Breast epithelium (tissue), 4 donors: ENCODE measurements around the gene ZKSCAN4. TPM values are rescaled to one million over a fixed set of nuclear protein-coding genes. Genes with fewer than 3 reads are reported as not detected.
A peak's percentile ranks its signal among the peaks of the same experiment; 100 is the strongest.

Experiments
- DNase-seq, 2 donors: peaks; one replicate each; pipeline ENCODE4 v3.0.0-alpha.2; 2019; ENCODE audit warnings: low spot score in 2 of 2
- H3K27ac ChIP-seq, 2 donors: fragments of 200-600 bp; sonication (generic) in 1 of 2; one replicate each; pipeline ENCODE4 v1.5.1; 2016 to 2019; ENCODE audit warnings: mild to moderate bottlenecking in 1 of 2
- H3K27me3 ChIP-seq, 2 donors: fragments of 200-600 bp; sonication (generic) in 1 of 2; one replicate each; pipeline versions ENCODE4 v1.5.1 to v1.6.0; 2017 to 2019; ENCODE audit warnings: control low read depth in 1 of 2, mild to moderate bottlenecking in 1 of 2
- H3K36me3 ChIP-seq: fragments of 200-600 bp; one replicate; pipeline ENCODE4 v1.5.1; 2019
- H3K4me1 ChIP-seq, 2 donors: fragments of 200-600 bp; sonication (generic); one replicate each; pipeline ENCODE4 v1.5.1; 2016 to 2019; ENCODE audit warnings: control low read depth in 1 of 2
- H3K4me3 ChIP-seq, 3 donors: fragments of 200-600 bp; sonication (generic); 1 replicate in 2 of 3; 2 replicates in 1 of 3; pipeline ENCODE4 v1.5.1; 2016 to 2019; ENCODE audit warnings: mild to moderate bottlenecking in 3 of 3, moderate library complexity in 2 of 3
- H3K9me3 ChIP-seq, 2 donors: fragments of 200-600 bp; sonication (generic) in 1 of 2; one replicate each; pipeline ENCODE4 v1.5.1; 2016 to 2019; ENCODE audit warnings: control low read depth in 1 of 2
- POLR2A ChIP-seq: fragments of 450-650 bp; IDR thresholded peaks from one replicate; pipeline ENCODE4 v1.6.1; 2016; ENCODE audit warnings: antibody characterized with exemption, mild to moderate bottlenecking, moderate library complexity
- POLR2AphosphoS5 ChIP-seq, 3 donors: sonication (generic); formaldehyde crosslinking; IDR thresholded peaks; one replicate each; pipeline ENCODE4 v1.6.1; 2017; ENCODE audit warnings: antibody characterized with exemption in 3 of 3
- intact Hi-C: fragments of 100-400 bp; cut with DNase I; formaldehyde crosslinking; loops from one replicate; pipeline ENCODE4 v1.15.1; 2023; ENCODE audit warnings: low total_unique reads
- total RNA-seq, 3 donors: library from RNA; depleted of rRNA; stranded (reverse); fragments of >200 nt; gene quantifications; one replicate each; pipeline ENCODE4 v1.1.0, GENCODE V29; 2016
- TF ChIP-seq, protein P1 (sequence below), 3 donors: fragments of 450-650 bp; IDR thresholded peaks; one replicate each; pipeline ENCODE4 v1.5.1; 2016 to 2017; ENCODE audit warnings: antibody characterized with exemption in 3 of 3, mild to moderate bottlenecking in 3 of 3, moderate library complexity in 3 of 3

Gene ZKSCAN4
- total RNA-seq, 3 donors from 2014 or later = 2.4 to 7.2 (median 5.9) TPM

GRCh38 chr6:28281288-28282064, 29.4 kb upstream of the ZKSCAN4 start, which contains the start of gene PGBD1:
Gene PGBD1 (plus strand): TSS chr6:28281572. CDS start chr6:28283814, 2,242 bp downstream.
- Histone ChIP-seq H3K9me3 (no peaks in the 10 kb centered on the region), H3K4me1 (no peaks in the 10 kb centered on the region), H3K27me3 (no peaks in the 10 kb centered on the region), H3K4me3 (peak within 1 kb of the TSS; percentile 53 to 72 (median 71)), H3K36me3 (no peaks in the 10 kb centered on the region), H3K27ac (peak within 1 kb of the TSS in 1 of 2 donors; percentile 43)
- intact Hi-C loops = no loop called here
- TF ChIP-seq POLR2A (no peak), POLR2AphosphoS5 (IDR thresholded peaks at IDR 0.05) (no peak)
- TF ChIP-seq, protein P1, sequence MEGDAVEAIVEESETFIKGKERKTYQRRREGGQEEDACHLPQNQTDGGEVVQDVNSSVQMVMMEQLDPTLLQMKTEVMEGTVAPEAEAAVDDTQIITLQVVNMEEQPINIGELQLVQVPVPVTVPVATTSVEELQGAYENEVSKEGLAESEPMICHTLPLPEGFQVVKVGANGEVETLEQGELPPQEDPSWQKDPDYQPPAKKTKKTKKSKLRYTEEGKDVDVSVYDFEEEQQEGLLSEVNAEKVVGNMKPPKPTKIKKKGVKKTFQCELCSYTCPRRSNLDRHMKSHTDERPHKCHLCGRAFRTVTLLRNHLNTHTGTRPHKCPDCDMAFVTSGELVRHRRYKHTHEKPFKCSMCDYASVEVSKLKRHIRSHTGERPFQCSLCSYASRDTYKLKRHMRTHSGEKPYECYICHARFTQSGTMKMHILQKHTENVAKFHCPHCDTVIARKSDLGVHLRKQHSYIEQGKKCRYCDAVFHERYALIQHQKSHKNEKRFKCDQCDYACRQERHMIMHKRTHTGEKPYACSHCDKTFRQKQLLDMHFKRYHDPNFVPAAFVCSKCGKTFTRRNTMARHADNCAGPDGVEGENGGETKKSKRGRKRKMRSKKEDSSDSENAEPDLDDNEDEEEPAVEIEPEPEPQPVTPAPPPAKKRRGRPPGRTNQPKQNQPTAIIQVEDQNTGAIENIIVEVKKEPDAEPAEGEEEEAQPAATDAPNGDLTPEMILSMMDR (IDR thresholded peaks at IDR 0.05) = no peak
- peak; percentile 24 to 55 for DNase-seq

GRCh38 chr6:28280595-28281287, 28.7 kb upstream of the ZKSCAN4 start:
- intact Hi-C loops = no loop called here
- no peaks in the 10 kb centered on the region for H3K9me3 ChIP-seq
- H3K4me1 ChIP-seq = no peaks in the 10 kb centered on the region
- no peaks in the 10 kb centered on the region for H3K36me3 ChIP-seq
- no peak overlapping the region for H3K27ac ChIP-seq
- DNase-seq = no peak
- no peaks in the 10 kb centered on the region for H3K27me3 ChIP-seq
- H3K4me3 ChIP-seq = peak overlapping the region; percentile 53 to 72 (median 71)
- TF ChIP-seq POLR2A = no peak
- TF ChIP-seq, protein P1 (IDR thresholded peaks at IDR 0.05) = no peak
- TF ChIP-seq POLR2AphosphoS5 (IDR thresholded peaks at IDR 0.05) = no peak

DNA sequence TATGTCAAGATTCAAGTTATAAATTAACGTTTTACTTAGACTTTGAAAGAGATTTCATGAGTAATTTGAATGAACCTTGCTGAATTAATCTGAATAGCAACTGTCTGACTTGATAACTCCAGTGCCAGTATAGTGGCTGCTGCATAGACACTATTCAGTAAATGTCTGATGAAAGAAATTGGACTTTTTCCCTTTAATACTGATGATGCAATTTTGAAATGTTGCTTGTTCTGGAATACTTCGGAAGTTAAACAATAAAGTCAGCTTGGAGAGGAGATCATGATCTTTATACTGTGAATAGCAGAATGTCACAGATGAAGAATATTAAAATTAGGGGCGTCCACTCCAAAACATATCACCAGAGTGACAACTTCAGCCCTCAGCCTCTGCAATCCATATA, 25.7 kb upstream of the ZKSCAN4 start:
- Histone ChIP-seq H3K27me3 (no peaks in the 10 kb centered on the region), H3K4me3 (no peak overlapping the region), H3K4me1 (no peaks in the 10 kb centered on the region), H3K36me3 (no peaks in the 10 kb centered on the region), H3K9me3 (no peaks in the 10 kb centered on the region), H3K27ac (no peak overlapping the region)
- intact Hi-C loops = loop anchor here (1.0 to 10.0 kb wide), 2 partner anchors 7 to 753 kb away; no protein-coding TSS in a partner anchor
- TF ChIP-seq, protein P1 (IDR thresholded peaks at IDR 0.05) = no peak
- no peak for TF ChIP-seq POLR2AphosphoS5 (IDR thresholded peaks at IDR 0.05)
- TF ChIP-seq POLR2A = no peak
- no peak for DNase-seq

GRCh38 chr6:28274888-28275287, 22.8 kb upstream of the ZKSCAN4 start:
- DNase-seq = no peak
- no peak overlapping the region for H3K27ac ChIP-seq
- H3K4me3 ChIP-seq = no peak overlapping the region
- no peaks in the 10 kb centered on the region for H3K9me3 ChIP-seq
- H3K36me3 ChIP-seq = no peaks in the 10 kb centered on the region
- TF ChIP-seq, protein P1 (IDR thresholded peaks at IDR 0.05) = no peak
- TF ChIP-seq POLR2A (no peak), POLR2AphosphoS5 (IDR thresholded peaks at IDR 0.05) (no peak)
- H3K27me3 ChIP-seq = no peaks in the 10 kb centered on the region
- H3K4me1 ChIP-seq = no peaks in the 10 kb centered on the region
- intact Hi-C loops = loop anchor here (10.0 kb wide), 1 partner anchor 750 kb away; no protein-coding TSS in a partner anchor

- intact Hi-C loops = no loop called here
- Histone ChIP-seq H3K36me3 (no peaks in the 10 kb centered on the region), H3K9me3 (no peaks in the 10 kb centered on the region), H3K4me1 (peaks cover 0 to 9% of the 10 kb centered on the region in 2 donors), H3K4me3 (no peak overlapping the region), H3K27me3 (no peaks in the 10 kb centered on the region), H3K27ac (no peak overlapping the region)
- no peak for DNase-seq
- TF ChIP-seq, protein P1 (IDR thresholded peaks at IDR 0.05) = no peak
- TF ChIP-seq POLR2A = no peak
- no peak for TF ChIP-seq POLR2AphosphoS5 (IDR thresholded peaks at IDR 0.05)
These were observed 17.4 kb upstream of the ZKSCAN4 start for GRCh38 chr6:28269492-28269891.
